SIG-M5 treated with dmso at 0.1 percent for 504 hours (cell line): ENCODE measurements around the gene STAMBP.
"Not testable (repeated sequence)": the region's sequence is repeated elsewhere in the genome, so short reads cannot be mapped to it uniquely, and the experiment has no call there.

Experiments used
- DNase-seq: peaks from one replicate; lab custom pipeline; 2025; ENCODE audit not compliant: unreplicated experiment; lab: John Stamatoyannopoulos, UW

STAMBP gene

DNA sequence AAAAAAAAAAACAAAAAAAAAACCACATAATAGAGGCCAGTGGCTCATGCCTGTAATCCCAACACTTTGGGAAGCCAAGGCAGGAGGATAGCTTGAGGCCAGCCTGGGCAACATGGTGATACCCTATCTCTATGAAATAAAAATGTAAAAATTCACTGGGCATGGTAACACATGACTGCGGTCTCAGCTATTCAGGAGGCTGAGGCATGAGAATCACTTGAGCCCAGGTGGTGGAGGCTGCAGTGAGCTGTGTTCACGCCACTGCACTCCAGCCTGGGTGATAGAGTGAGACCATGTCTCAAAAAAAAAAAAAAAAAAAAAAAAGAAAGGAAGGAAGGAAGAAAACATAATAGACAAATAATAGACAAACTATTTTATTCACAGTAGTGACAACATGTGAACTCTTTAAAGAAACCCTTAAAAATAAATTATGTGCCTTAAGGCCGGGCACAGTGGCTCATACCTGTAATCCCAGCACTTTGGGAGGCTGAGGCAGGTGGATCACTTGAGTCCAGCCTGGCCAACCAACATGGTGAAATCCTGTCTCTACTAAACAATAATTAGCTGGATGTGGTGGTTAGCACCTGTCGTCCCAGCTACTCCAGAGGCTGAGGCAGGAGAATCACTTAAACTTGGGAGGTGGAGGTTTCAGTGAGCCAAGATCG lies 75.3 kb downstream of the STAMBP start:
- DNase-seq = not testable (repeated sequence)

DNA sequence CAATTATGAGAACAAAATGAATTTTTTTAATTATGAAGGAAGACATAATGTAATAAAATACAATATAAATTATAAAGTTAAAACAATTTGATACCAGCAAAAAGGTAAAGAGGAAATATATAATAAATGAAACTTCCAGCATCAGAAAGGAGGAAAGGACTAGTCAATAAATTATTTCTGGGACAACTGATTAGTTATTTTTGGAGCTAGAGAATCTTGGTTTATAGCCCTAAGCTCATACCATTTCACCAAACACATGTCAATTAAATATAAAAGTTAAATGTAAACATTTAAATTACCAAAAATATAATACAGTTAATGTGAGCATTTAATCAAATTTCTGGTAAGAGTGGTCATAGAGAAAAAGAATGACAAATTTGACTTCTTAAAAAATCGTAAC lies 76.2 kb downstream of the STAMBP start:
- no peak for DNase-seq

DNA sequence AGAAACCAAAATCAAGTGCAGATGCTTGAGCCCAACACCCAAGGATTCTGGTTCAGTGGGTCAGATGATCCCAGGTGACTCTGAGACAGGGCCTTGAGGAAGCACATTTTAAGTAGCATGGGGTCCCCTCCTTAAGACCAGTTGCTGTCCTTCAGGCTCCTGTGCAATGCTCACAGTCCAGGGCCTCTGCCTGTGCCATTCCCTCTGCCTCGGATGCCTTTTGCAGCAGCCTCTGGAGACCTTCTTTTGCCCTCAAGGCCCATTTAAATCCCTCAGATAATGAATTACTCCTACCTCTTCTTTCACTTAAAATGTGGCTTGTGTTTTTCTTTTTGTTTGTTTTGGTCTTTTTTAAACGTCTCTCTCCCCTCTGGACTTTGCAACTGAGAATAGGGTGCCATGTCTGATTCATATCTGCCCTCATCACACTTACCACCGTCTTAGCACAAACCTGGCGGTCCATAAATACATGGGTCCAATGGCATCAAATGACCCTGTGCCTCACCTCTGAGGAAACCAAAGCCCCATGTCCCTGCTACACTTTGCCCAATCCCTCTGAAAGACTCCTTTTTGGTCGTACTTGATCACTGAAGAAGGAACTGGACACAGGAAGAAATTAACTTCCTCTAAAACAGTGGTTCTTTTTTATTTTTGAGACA lies 78.2 kb downstream of the STAMBP start:
- DNase-seq = no peak

DNA sequence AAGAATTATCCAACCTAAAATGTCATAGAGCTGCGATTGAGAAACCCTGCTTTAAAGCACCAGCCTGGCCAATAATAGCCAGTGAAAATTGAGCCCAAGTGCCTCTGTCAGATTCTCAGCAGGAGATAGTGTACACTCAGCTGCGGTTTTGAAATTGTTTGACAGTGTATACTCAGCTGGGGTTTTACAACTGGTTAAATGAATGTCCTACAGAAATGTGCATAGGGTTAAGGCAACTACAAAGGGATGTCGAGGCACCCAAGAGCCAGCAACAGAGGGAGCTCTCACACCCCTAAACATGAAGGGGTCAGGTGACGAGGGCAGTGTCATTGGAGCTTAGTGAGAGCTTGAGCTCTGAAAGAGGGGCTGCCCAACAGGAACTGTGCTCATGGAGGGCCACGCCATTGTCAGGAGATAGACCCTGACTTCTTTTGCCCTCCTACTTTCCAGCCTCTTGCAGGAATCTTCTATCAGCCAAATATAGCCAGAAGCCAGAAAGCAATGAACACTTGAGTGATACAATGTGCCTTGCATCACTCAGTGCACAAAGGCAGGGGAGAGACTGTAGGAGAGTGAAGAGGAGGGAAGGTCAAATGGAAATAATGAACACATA lies 79.2 kb downstream of the STAMBP start:
- peak; percentile 66 for DNase-seq

DNA sequence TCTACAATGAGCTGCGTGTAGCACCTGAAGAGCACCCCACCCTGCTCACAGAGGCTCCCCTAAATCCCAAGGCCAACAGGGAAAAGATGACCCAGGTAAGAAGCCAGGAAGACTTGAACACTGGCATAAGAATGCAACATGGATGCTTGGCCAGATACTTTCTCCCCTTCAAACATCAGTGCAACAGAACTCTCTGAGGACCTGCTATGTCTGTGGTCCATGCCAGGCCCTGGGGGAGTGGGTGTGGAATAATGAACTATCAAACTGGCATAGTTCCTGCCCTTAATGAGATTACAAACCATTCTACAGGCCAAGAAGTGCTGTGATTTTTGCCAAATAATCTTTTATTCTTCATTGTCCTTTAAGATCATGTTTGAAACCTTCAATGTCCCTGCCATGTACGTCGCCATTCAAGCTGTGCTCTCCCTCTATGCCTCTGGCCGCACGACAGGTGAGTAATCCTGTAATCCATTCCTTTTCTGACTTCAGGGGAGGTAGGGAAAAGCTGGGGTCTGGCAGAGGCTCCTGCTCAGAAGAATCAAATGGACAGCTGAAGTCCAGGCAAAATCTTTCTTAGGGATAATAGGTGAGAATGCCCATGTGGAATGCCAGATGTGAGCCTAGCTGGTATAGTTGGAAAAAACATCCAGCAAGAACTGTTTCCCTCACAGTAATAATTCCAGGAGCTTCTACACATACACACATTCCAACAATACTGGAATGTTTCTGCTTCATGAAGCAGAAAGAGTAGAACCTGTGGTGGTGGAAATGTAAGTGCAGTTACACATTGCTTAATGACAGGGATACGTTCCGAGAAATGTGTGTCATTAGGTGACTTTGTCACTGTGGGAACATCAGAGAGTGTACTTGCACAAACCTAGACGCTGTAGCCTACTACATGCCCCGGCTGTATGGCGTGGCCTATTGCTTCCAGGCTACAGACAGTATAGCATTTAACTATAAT lies 80.2 kb downstream of the STAMBP start:
- DNase-seq = no peak

DNA sequence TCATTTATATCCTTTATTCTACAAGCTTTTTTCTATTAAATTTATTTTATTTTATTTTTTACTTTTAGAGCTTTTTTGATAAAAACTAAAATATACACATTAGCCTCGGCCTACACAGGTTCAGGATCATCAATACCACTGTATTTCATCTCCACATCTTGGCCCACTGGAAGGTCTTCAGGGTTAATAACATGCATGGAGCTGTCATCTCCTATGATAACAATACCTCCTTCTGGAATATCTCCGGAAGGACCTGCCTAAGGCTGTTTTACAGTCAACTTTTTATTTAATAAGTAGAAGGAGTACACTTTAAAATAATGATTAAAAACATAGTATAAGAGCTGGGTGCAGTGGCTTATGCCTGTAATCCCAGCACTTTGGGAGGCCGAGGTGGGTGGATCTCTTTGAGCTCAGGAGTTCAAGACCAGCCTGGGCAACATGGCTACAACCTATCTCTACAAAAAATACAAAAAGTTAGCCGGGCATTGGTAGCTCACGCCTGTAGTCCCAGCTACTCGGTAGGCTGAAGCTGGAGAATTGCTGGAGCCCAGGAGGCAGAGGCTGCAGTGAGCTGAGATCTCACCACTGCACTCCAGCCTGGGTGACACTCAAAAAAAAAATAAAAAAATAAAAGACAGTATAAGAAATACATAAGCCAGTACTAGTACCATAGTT lies 82.2 kb downstream of the STAMBP start:
- no peak for DNase-seq

DNA sequence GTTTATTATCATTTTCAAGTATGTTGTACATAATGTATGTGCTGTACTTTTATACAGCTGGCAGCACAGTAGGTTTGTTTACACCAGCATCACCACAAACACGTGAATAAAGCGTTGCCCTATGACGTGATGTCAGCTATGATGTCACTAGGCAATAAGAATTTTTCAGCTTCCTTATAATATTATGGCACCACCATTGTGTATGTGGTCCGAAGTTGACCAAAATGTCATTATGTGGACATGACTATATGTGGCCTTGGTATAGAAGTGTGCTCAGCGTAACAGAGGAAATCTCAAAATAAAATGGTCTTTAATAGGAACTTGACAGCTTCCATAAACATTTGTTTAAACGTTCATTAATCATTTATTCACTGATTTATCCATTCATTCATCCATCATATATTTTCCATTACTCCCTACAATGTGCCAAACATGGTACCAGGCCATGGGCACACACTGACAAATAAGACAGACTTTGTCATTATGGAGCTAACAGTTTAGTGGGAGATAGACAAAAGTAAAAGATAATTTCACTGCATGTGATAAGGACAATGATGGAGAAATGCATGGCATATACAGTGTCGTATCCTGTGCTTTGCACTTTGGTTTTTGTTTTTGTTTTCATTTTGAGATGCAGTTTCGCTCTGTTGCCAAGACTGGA lies 82.9 kb downstream of the STAMBP start:
- DNase-seq = no peak

DNA sequence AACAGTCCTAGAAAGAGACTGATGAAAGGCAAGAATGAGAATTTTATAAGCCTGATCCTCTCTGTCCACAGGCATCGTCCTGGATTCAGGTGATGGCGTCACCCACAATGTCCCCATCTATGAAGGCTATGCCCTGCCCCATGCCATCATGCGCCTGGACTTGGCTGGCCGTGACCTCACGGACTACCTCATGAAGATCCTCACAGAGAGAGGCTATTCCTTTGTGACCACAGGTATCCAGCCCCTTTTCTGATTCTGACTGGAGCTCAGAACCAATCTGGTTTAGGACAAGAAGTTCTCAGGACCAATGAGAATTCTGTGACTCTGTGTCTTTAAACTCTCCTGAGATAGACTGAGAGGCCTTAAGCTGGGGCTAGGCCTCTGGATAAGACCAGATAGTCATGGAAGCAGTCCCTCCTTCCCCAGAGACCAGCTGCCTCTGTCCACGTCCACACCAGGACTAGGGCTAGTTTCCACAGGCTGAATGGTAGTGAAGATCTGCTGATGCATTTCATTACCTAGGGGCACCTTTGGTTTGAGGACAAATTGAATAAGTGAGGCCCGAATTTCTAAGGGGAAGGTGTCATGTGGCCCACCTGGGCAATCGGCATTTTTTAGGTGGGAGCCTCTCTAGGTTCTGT lies 84.8 kb downstream of the STAMBP start:
- no peak for DNase-seq

DNA sequence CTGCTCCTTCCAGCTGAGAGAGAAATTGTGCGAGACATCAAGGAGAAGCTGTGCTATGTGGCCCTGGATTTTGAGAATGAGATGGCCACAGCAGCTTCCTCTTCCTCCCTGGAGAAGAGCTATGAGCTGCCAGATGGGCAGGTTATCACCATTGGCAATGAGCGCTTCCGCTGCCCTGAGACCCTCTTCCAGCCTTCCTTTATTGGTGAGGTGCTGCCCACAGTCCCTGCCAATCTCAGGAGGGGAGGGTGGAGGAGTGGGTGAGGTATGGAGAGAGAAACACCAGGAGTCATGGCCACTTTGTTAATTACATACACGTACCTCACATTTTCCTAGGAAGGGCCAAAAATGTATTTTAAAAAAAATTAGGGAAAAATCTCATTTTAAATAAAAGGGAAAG lies 85.9 kb downstream of the STAMBP start:
- DNase-seq = no peak

DNA sequence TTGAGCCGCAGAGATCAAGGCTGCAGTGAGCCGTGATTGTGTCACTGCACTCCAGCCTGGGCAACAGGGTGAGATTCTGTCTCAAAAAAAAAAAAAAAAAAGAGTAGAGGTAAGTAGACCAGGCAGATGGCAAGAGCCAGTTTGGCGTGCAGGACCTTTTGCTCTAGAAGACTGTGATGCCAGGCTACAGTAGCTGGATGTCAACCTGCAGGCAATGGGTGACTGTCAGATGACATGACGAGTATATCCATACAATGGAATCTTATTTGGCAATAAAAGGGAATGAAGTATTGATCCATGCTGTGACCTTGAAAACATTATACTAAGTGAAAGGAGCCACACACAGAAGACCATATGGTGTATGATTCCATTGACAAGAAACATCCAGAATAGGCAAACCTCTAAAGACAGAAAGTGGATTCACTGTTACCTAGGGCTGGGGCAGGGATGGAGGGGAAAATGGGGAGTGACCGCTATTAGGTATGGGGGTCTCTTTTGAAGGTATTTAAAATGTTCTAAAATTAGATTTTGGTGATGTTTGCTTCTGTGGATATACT lies 86.8 kb downstream of the STAMBP start:
- no peak for DNase-seq

DNA sequence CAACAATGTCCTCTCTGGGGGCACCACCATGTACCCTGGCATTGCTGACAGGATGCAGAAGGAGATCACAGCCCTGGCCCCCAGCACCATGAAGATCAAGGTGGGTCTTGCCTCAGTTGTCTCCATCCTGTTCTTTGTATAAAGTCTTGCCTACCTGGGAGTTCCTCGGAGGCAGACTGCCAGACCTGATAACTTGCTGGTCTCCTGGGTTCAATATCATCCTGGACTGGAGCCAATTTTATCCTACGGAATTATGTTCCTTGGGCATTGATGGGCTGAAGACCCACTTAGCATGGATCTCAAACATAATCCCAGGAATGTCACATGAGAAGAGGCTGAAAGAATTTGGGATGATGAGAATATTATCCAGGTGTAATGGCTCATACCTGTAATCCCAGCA lies 87.9 kb downstream of the STAMBP start:
- no peak for DNase-seq

DNA sequence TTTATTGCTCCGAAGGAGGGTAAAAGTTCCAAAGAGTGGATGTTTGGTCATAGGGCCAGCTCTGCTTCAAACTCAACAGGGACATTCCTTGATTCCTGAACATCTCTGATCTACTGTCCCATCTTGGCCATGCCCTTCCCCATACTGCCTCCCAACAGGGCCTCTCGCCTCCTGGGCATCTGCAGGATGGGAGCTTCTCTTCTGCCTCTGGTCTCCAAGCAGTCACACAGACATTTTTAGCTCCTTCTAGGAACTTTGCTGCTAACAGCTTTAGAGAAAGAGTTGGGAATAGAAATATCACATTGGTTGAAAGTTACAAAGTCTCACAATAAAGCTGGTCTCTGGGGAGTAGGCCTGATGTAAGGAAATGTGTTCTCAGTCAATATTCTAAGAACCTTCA lies 88.5 kb downstream of the STAMBP start:
- no peak for DNase-seq

DNA sequence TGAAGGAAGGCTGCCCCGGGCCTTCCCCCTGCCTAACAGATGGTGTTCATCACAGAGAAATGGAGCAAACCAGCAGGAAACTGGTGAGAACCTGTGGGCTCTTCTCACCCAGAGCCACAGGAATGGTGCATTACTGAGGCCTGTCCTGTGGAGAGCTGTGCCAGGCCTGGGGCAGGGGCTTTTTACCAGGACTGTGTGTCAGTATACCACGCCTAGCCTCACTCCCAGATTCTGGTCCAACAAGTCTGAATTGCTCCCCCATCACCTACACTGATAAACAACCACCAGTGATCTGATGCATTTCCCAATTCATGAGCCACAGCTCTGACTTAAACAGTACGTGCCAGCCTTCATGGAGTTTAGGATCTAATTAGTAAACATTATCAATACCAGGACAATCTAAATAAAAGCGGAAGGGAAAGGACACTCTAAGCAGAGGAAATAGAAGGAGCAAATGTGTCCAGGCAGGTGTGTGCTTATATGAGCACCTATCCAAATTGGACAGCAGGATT lies 89.0 kb downstream of the STAMBP start:
- no peak for DNase-seq

DNA sequence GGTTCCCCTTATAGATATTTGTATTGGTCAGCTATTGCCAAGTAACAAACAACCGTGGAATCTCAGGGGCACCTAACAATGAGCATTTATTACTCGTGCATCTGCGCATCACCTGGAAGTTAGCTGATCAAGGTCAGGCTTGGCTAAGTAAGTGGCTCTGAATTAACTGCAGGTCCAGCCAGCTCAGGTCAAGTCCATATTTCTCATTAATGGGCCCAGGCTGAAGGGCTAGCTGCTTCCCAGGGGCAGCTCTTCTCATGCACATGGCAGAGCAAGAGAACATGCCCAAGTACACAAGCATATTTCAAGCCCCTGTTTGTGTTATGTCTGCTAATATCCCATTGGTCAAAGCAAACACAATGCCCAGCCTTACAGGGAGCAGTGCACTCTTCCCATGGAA lies 90.1 kb downstream of the STAMBP start:
- no peak for DNase-seq

DNA sequence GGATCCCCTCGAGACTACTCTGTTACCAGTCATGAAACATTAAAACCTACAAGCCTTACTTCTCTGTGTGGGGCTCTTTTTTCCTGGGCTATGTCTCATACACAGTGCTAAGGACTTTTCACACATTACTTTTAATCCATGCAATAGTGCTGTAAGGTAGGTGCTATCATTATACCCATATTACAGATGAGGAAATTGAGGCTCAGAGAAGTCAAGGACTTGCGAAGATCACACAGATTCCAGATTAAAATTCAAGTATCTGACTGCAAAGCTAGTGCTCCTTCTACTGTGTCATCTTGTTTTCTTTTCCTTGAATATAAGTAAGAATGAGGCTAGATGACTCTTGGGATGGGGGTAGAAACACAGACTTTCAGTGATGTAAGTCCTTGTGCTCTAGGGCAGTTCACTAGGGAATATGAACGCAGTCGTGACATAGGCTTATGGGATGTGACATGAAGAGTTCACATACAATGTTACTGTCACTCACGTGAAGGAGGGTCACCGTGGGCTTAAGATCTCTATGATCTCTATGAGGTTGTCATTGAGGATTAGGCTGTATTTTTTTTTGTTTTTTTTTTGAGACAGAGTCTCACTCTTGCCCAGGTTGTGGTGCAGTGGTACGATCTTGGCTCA lies 91.0 kb downstream of the STAMBP start:
- DNase-seq = no peak

DNA sequence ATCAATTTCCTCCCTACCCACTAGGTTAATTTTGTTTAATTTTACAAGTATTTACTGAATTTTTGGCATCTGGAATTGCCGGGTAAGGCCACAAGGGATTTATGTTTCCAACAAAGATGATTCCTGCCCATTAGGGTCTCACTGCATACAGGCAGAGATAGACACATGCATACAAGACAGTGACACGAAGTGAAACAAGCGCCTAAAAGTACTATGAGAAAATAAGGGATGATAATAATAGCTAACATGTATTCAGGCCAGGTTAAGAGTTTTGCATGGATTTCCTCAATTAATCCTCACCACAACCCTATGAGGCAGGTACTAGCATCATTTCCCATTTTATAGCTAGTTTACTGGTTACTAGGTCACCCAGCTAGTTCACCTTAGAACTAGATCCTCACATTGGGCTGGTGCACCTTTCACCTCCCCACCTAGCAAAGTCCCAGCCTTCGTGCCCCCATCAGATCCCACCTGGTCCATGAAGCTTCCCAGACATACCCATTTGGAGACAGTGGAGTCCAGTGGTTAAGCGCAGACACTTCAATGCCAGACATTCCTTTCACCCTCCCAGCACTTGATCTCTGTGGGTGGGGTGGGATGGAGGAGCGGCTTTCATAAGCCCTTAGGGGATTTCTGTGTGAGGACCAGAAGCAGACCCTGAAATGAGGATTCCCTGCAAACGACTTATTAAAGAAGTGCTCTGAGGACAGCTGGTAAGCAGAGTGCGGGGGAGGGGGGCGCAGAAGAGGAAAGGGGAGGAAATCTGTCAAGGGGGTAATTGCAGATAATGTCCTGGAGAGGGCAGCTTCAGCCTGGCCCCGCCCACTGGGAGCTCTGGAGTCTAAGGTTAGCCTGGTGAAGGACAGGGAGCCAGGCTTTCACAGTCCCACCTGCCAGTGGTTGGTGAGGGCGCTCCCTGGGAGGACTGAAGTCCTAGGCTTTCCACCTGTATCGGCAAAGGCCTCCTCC lies 92.1 kb downstream of the STAMBP start:
- peak; percentile 48 for DNase-seq

DNA sequence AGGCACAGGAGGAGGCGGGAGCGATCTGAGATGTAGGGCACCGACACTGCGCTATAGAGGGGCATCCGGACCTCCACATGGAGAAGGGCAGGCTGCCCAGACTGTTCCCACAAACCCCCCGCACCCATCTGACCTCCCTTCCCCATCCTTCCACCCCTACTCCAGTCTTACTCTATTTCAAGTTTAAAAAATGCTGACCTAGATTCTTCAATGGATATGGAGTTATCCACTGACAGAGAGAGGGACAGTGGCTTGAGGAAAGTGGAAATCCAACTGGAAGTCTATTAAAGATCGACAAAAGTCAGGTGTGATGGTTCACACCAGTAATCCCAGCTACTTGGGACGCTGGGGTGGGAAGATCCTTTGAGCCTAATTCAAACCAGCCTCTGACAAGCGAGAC lies 92.8 kb downstream of the STAMBP start:
- DNase-seq = no peak

DNA sequence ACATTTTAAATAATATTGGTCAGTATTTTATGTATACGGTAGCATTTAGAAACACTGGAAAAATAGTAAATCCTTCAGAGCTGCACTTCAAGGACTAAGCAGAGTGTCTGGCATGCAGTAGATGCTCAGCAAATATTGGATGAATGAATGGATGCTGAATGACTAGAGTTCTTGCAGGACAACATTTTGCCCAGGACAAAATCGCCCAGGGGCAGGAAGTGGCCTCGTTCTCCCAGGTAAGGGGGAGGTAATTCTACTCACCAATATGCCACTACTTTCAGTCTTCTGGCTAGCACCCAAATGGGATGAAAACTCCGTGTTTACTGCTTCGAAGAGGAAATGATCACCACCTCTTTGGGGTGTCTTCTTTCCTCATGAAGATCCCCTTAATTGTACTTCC lies 93.9 kb downstream of the STAMBP start:
- no peak for DNase-seq
